Osteoblast (primary cell): Measurements from ENCODE around the gene SNTG2. TPM values are rescaled to one million over a fixed set of nuclear protein-coding genes. Genes with fewer than 3 reads are reported as not detected.

ENCODE experiments used
- DNase-seq: peaks from one replicate; pipeline ENCODE4 v3.0.0; 2011; ENCODE audit warnings: low spot score, mixed read lengths; ENCODE audit not compliant: insufficient read length; ENCODE audit errors: missing footprints
- H2AFZ ChIP-seq: 2 replicates; pipeline ENCODE4 v1.6.0; 2011; ENCODE audit warnings: mild to moderate bottlenecking, low read length
- H3K27ac ChIP-seq: 2 replicates; pipeline ENCODE4 v1.5.1; 2011; ENCODE audit warnings: mild to moderate bottlenecking, low read depth, low read length, moderate library complexity
- H3K27me3 ChIP-seq: 2 replicates; pipeline ENCODE4 v1.6.0; 2012; ENCODE audit warnings: mild to moderate bottlenecking, control low read depth, inconsistent platforms, low read length, moderate library complexity; ENCODE audit not compliant: insufficient read depth
- H3K36me3 ChIP-seq: 2 replicates; pipeline ENCODE4 v1.5.1; 2011; ENCODE audit warnings: mild to moderate bottlenecking, low read length, control low read depth, moderate library complexity; ENCODE audit not compliant: insufficient read depth
- H3K4me1 ChIP-seq: 2 replicates; pipeline ENCODE4 v1.5.1; 2011; ENCODE audit warnings: mild to moderate bottlenecking, low read length, control low read depth, moderate library complexity; ENCODE audit not compliant: insufficient read depth
- H3K4me2 ChIP-seq: 2 replicates; pipeline ENCODE4 v1.6.0; 2011; ENCODE audit warnings: mild to moderate bottlenecking, low read length; ENCODE audit not compliant: insufficient read depth
- H3K4me3 ChIP-seq: fragments of 200-600 bp; sonication (generic); 3 replicates; pipeline ENCODE4 v1.5.1; 2012; ENCODE audit warnings: mild to moderate bottlenecking, low read length, inconsistent platforms; ENCODE audit not compliant: insufficient read depth
- H3K79me2 ChIP-seq: 2 replicates; pipeline ENCODE4 v1.6.0; 2012; ENCODE audit warnings: mild to moderate bottlenecking, low read length, control low read depth, inconsistent platforms; ENCODE audit not compliant: insufficient read depth
- H3K9me3 ChIP-seq: 2 replicates; pipeline ENCODE4 v1.5.1; 2011; ENCODE audit warnings: low read depth, low read length, control low read depth
- H4K20me1 ChIP-seq: 2 replicates; pipeline ENCODE4 v1.6.0; 2012; ENCODE audit warnings: mild to moderate bottlenecking, low read length, control low read depth; ENCODE audit not compliant: insufficient read depth
- total RNA-seq: library from RNA; depleted of rRNA; stranded (reverse); fragments of >200 nt; gene quantifications from 2 replicates; pipeline ENCODE4 v1.2.3, GENCODE V29; 2012
- TF ChIP-seq, protein P1 (sequence below): IDR thresholded peaks from 2 replicates; pipeline ENCODE4 v1.5.1; 2011; ENCODE audit warnings: mild to moderate bottlenecking, low read depth, low read length, moderate library complexity; ENCODE audit errors: extremely low read depth

Gene SNTG2
- total RNA-seq, 1 donor, result 1.4 TPM

DNA sequence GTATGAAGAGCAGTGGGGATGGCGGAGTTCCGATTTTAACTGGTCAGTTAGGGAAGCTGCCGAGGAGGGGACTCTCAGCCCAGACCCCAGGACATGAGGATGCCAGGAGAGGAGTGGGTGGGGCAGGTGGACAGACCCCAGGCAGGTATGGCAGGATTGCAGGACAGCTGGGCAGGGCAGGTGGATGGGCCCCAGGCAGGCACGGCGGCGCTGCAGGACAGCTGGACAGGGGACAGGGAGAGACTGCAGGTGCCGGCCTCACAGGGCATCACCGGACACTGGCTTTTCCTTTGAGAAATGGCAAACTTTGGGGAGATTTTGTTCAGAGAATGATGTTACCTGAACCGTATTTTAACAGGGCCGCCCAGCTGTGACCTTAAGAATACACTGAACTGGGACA is 127.7 kb downstream of the SNTG2 start:
- DNase-seq, result no peak

DNA sequence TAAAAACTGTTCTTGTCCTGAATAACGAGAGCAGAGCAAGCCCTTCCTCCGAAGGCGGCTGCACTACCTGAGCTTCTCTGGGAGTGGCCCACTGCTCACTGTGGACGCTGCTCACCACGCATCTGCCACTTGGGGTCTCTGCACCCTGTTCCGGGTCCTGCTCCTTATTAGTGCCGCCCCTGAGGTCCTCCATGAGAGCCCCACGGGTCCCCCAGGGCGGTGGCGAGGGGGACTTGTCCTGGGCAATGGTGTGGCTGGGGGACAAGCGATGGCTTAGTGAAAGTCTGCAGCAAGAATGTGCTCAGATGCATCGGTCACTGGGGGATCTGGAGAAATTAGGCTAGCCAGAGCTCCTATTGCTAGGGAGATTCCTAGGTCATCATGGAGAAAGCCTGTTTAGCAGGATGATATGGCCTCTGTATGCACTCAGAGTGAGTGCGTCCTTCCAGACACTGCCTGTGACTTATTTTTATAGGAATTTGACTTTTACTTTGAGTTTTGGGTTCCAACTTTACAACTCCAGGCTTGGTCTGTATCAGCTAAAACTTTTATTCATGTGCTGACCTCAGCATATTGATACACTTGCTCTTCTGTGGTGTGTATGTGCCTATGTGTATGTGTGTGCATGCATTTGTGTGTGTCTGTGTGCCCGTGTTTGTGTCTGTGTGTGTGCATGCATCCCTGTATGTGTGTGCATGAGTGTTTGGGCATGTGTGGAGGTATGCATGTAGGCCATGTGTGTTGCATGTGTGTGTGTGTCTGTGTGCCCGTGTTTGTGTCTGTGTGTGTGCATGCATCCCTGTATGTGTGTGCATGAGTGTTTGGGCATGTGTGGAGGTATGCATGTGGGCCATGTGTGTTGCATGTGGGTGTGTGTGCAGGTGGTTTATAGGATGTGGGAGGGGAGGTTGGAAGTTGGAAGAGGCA is 129.5 kb downstream of the SNTG2 start:
- Histone ChIP-seq H3K4me3 (no peak overlapping the region), H3K9me3 (no peaks in the 10 kb centered on the region), H4K20me1 (no peaks in the 10 kb centered on the region), H3K36me3 (no peaks in the 10 kb centered on the region), H2AFZ (no peak overlapping the region), H3K27ac (no peak overlapping the region), H3K27me3 (no peaks in the 10 kb centered on the region), H3K4me2 (no peak overlapping the region), H3K79me2 (no peaks in the 10 kb centered on the region), H3K4me1 (peaks cover 4% of the 10 kb centered on the region)
- no peak for DNase-seq
- TF ChIP-seq, protein P1, sequence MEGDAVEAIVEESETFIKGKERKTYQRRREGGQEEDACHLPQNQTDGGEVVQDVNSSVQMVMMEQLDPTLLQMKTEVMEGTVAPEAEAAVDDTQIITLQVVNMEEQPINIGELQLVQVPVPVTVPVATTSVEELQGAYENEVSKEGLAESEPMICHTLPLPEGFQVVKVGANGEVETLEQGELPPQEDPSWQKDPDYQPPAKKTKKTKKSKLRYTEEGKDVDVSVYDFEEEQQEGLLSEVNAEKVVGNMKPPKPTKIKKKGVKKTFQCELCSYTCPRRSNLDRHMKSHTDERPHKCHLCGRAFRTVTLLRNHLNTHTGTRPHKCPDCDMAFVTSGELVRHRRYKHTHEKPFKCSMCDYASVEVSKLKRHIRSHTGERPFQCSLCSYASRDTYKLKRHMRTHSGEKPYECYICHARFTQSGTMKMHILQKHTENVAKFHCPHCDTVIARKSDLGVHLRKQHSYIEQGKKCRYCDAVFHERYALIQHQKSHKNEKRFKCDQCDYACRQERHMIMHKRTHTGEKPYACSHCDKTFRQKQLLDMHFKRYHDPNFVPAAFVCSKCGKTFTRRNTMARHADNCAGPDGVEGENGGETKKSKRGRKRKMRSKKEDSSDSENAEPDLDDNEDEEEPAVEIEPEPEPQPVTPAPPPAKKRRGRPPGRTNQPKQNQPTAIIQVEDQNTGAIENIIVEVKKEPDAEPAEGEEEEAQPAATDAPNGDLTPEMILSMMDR, result no peak

More for the DNA sequence above, 127.7 kb downstream of the SNTG2 start:
- H3K4me1 ChIP-seq, result peaks cover 4% of the 10 kb centered on the region
- no peaks in the 10 kb centered on the region for H3K9me3 ChIP-seq
- no peak overlapping the region for H3K27ac ChIP-seq
- no peak overlapping the region for H3K4me3 ChIP-seq
- H3K27me3 ChIP-seq, result no peaks in the 10 kb centered on the region
- TF ChIP-seq, protein P1, result no peak
- no peaks in the 10 kb centered on the region for H4K20me1 ChIP-seq
- no peak overlapping the region for H3K4me2 ChIP-seq
- H2AFZ ChIP-seq, result no peak overlapping the region
- no peaks in the 10 kb centered on the region for H3K79me2 ChIP-seq
- no peaks in the 10 kb centered on the region for H3K36me3 ChIP-seq

DNA sequence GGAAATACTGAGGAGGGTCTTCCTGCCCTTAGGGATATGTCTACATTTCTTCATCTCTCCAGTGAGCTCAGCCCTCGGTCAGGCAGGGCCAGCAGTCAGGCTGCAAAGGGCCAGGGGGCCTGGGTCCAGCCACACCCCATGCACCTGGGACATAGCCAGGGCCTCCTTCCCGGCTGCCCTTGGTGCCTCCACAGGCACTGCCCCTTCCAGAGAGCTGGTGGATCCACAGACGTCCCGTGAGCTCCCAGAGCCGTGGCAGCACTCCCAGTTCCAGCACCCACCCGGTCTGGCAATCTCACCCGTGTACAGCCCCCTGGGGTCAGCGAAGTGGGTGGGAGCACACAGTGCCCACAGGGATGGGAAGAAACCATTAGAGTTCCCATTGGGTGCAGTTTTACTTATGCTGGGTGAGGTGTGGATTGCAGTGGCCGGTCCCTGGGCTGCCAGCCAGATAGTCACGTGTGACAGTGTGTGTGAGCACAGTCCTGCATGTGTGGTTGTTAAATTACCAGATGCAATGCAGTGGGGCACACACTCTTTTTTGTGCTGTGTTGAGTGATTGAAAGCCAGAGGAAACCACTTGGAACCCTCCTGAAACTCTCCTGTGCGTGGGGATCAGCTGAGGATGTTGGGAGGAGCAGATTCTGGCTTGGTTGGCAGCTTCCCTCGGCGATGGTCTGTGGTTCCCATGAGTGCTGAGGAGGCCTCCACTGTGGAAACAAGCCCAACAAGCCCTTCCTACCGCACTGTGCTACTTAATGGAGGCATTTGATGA is 131.0 kb downstream of the SNTG2 start:
- Histone ChIP-seq H3K36me3 (no peaks in the 10 kb centered on the region), H2AFZ (peak overlapping the region; percentile 91), H3K27me3 (no peaks in the 10 kb centered on the region), H3K4me2 (peak overlapping the region; percentile 63), H4K20me1 (no peaks in the 10 kb centered on the region), H3K4me3 (peak overlapping the region; percentile 20), H3K4me1 (peaks cover 4% of the 10 kb centered on the region), H3K79me2 (no peaks in the 10 kb centered on the region), H3K27ac (no peak overlapping the region), H3K9me3 (no peaks in the 10 kb centered on the region)
- TF ChIP-seq, protein P1, result no peak
- DNase-seq, result peak; percentile 92
